GM18526 (cell line): ENCODE results near the gene TAX1BP1.

ENCODE experiments used
- POLR2A ChIP-seq: IDR thresholded peaks from 3 replicates; pipeline ENCODE4 v1.6.1; 2011; ENCODE audit not compliant: insufficient read length; ENCODE audit errors: extremely low read depth

The TAX1BP1 gene

DNA sequence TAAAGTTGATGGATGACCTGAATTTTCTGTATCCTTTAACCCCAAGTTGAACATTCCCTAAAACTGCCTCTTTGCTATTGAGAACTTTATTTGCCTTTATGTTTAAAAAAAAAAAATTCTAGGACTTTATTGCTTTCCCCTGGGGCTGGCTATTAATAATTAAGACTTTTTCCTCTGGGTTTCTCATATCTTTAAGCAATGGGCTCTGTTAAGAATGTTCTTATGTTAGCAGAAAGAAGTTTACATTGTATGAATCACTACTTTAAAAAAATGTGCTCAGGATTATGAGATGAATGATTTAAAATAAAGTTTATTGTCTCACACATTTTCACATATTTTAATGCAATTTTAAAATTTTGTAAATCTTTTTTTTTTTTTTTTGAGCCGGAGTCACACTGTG is 19.5 kb downstream of the TAX1BP1 start:
- TF ChIP-seq POLR2A, result no peak

DNA sequence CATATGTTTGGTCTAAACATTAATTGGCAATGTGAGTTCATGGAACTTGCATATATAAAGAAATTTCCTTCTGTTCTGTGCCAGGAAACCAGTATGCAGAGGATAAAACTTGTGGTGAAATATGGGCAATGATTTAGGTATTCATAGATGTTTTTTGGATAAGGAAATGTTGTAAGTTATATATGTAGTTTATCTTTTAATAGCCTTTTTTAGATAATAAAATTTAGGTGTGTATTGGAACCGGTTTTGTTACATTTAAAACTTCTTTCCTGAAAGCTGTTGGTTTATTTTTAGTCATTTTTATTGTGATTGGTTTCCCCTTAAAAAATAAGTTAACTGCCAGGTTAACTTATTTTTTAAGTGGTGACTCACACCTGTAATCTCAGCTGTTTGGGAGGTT is 22.1 kb downstream of the TAX1BP1 start:
- TF ChIP-seq POLR2A, result no peak

GRCh38 chr7:27763983-27764508 is 24.1 kb downstream of the TAX1BP1 start:
- no peak for TF ChIP-seq POLR2A

- no peak for TF ChIP-seq POLR2A
These were observed 25.9 kb downstream of the TAX1BP1 start for GRCh38 chr7:27765841-27766240.

DNA sequence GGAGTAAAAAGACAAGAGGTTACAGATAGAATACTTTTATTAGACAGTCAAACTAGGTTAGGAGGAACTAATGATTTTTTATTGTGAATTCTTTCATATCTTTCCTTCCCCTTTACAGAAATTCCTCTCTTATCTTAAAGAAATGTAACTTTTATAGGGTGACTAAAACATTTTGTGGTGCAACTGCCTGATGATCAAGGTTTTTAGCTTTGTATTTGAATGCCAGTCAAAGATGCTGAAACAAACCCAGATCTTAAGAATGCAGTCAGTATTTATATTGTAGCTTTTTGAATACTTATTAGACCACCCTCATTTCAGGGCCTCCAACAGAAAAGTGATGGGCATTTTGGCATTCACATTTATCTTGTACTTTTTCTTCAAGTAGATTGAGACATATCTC is 27.4 kb downstream of the TAX1BP1 start:
- TF ChIP-seq POLR2A, result no peak

- no peak for TF ChIP-seq POLR2A
These were observed 31.1 kb downstream of the TAX1BP1 start for GRCh38 chr7:27771111-27771510.

- no peak for TF ChIP-seq POLR2A
These were observed 34.9 kb downstream of the TAX1BP1 start for GRCh38 chr7:27774717-27775328.

DNA sequence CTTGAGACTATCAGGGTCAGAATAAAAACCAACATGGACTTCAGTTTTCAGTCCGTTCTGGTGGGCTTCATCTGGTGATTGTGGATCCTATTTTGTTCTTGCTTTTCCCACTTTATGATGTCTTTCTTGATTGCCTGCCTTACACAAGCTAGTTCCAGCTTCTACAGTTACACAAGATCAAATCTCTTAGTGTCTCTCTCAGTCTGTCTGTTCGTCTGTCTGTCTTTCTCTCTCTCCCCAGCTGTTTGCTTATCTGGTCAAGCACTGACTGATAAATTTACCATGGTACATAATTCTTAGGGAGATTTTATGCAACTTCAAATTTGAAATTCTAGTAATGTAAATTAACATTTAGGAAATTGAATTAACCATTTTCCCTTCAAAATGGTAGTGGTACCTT is 35.8 kb downstream of the TAX1BP1 start:
- TF ChIP-seq POLR2A, result no peak

GRCh38 chr7:27777662-27778061 is 37.7 kb downstream of the TAX1BP1 start:
- TF ChIP-seq POLR2A, result no peak

- no peak for TF ChIP-seq POLR2A
These were observed 39.9 kb downstream of the TAX1BP1 start for GRCh38 chr7:27779873-27780272.

- no peak for TF ChIP-seq POLR2A
These were observed 41.2 kb downstream of the TAX1BP1 start for GRCh38 chr7:27781188-27781587.

DNA sequence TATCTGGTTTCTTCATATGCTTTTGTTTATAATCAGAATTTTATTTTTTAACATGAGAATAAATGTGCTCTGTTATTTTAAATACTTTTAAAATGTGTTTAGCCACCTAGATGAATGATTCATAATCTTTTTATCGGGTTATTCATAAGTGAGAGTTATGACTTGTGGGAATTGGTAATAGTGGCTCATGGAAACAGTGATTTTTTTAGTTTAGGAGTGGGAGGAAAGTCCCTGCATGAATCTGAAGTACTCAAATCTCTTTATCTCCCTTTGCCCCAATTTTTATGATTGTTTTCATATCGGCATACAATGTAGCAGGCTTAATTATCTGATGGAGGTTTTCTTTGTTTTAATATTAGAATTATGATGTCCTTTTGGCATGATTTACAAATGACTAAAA is 42.9 kb downstream of the TAX1BP1 start:
- TF ChIP-seq POLR2A, result no peak

DNA sequence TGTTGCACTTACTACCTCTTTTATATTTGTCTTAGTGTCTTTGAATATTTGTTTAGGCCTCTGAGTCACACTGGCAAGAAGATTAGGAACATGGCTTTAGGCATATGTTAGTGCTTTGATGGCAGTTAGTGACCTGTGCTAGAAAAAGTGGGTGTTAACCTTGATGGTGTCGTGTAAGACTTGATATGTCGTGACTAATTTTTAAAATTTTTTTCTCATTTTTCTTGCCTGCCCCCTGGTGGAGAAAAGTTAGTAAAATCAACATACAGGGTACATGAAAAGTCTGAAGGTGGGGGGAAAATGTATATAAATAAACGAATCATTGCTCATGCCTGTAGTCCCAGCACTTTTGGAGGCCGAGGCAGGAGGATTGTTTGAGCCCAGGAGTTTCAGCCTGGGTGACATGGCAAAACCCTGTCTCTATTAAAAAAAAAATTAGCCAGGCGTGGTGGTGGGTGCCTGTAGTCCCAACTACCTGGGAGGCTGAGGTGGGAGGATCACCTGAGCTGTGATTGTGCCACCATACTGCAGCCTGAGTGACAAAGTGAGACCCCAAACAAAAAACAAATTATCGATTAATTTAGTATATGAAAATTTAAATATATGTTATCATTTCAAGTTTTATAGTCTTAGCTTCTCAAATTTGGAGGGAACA is 44.6 kb downstream of the TAX1BP1 start:
- no peak for TF ChIP-seq POLR2A

DNA sequence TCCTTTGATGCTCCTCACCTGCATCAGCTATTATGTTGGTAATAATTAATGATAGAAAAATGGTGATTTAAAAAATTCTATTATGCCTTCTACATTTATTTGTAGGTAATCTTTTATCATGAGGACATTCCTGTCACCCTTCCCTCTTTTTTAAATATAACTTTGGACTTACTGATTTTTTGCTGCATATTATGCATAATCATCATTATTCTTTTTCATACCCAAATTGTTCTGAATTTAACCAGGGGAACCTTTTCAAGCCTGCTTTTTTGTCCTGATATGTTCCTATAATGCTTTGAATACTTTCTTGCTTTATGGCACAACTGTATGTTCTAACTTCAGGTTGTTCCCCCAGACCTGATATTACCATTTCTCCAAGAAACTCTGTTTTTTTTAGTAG is 48.5 kb downstream of the TAX1BP1 start:
- TF ChIP-seq POLR2A, result no peak

- TF ChIP-seq POLR2A, result no peak
These were observed 53.8 kb downstream of the TAX1BP1 start for GRCh38 chr7:27793780-27794179.

DNA sequence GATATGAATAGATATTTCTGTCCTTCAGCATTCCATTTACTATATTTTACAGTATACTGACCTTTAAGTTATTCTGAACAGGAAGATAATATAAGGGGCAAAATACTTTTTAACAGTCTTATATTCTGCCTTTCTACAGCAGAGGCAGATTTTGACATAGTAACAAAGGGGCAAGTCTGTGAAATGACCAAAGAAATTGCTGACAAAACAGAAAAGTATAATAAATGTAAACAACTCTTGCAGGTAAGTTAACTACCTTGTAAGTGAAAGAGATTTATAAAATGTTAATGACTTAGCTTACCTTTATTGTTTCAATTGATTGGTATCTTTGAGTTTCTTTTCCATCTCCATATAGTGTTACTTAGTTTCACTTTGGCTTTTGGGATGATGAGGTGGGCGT is 56.0 kb downstream of the TAX1BP1 start:
- TF ChIP-seq POLR2A, result no peak

- no peak for TF ChIP-seq POLR2A
These were observed 59.2 kb downstream of the TAX1BP1 start for GRCh38 chr7:27799212-27799611.

- TF ChIP-seq POLR2A, result no peak
These were observed 63.0 kb downstream of the TAX1BP1 start for GRCh38 chr7:27802999-27803398.

GRCh38 chr7:27804139-27804538 is 64.2 kb downstream of the TAX1BP1 start:
- TF ChIP-seq POLR2A, result no peak
